AG09319 (cell line): ENCODE data around the gene SNAP23.

ENCODE experiments used
- DNase-seq: peaks from one replicate; pipeline ENCODE4 v3.0.0-alpha.2; 2010; ENCODE audit warnings: low read depth; ENCODE audit errors: extremely low read depth
- TF ChIP-seq, protein P1 (sequence below): IDR thresholded peaks from 2 replicates; pipeline ENCODE4 v1.5.1; 2011; ENCODE audit warnings: low read depth, mild to moderate bottlenecking, inconsistent platforms, low read length, moderate library complexity

The SNAP23 gene

GRCh38 chr15:42498212-42499068, 3.0 kb downstream of the SNAP23 start:
- TF ChIP-seq, protein P1, sequence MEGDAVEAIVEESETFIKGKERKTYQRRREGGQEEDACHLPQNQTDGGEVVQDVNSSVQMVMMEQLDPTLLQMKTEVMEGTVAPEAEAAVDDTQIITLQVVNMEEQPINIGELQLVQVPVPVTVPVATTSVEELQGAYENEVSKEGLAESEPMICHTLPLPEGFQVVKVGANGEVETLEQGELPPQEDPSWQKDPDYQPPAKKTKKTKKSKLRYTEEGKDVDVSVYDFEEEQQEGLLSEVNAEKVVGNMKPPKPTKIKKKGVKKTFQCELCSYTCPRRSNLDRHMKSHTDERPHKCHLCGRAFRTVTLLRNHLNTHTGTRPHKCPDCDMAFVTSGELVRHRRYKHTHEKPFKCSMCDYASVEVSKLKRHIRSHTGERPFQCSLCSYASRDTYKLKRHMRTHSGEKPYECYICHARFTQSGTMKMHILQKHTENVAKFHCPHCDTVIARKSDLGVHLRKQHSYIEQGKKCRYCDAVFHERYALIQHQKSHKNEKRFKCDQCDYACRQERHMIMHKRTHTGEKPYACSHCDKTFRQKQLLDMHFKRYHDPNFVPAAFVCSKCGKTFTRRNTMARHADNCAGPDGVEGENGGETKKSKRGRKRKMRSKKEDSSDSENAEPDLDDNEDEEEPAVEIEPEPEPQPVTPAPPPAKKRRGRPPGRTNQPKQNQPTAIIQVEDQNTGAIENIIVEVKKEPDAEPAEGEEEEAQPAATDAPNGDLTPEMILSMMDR, result no peak
- DNase-seq, result no peak

GRCh38 chr15:42499858-42500609, 4.6 kb downstream of the SNAP23 start:
- no peak for DNase-seq
- TF ChIP-seq, protein P1, result no peak

- no peak for DNase-seq
- TF ChIP-seq, protein P1, result no peak
These were observed 7.0 kb downstream of the SNAP23 start for GRCh38 chr15:42502477-42502876.

- DNase-seq, result no peak
- TF ChIP-seq, protein P1, result no peak
These were observed 8.4 kb downstream of the SNAP23 start for GRCh38 chr15:42503825-42504224.

- TF ChIP-seq, protein P1, result no peak
- DNase-seq, result no peak
These were observed 9.2 kb downstream of the SNAP23 start for GRCh38 chr15:42504631-42505030.

DNA sequence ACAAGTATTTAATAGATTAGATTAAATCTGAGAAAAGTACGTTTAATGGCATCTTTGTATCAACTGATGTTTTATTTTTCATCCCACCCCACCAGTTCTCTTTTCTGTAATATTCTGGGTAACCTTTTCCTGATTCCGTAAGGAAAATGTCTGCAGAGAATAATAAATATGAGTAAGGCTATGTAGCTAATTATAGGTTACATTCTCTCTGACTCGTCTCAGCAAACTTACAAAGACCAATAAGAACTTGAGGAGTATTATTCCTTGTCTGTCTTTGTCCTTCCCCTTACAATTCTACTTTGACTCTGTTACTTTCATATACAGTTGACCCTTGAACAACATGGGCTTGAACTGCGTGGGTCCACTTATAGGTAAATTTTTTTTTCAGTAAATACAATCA, 12.1 kb downstream of the SNAP23 start:
- TF ChIP-seq, protein P1, result no peak
- DNase-seq, result no peak

DNA sequence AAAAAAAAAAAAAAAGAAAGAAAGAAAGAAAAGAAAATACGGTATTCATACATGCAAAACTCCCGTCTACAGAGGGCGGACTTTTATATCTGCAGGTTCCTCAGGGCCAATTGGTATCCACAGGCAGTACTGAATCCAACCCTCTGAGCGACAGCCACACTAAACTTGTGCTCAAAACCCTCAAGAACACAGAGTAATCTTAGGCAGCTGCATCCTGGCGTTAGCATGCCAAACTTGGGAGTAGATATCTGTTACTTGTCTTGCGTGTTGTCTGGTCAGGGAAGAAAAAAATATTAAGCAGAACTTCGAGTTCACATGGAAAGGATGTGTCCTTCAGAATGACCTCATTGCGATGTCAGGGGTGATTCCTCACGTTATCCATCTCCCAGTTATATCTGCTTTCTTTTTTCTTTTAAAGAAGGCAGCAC, 12.8 kb downstream of the SNAP23 start:
- TF ChIP-seq, protein P1, result no peak
- no peak for DNase-seq
